H1 (cell line): ENCODE measurements around the gene MRPL27. TPM values are rescaled to one million over a fixed set of nuclear protein-coding genes. Genes with fewer than 3 reads are reported as not detected.

Source experiments
- BRCA1 ChIP-seq: IDR thresholded peaks from 2 replicates; pipeline ENCODE4 v1.6.1; 2012; ENCODE audit warnings: low read depth, low read length, improper control_type of control experiment
- CHD7 ChIP-seq: fragments of 300-600 bp; sonication (generic); IDR thresholded peaks from 2 replicates; pipeline ENCODE4 v1.7.1; 2012; ENCODE audit warnings: low read length, moderate library complexity, mild to moderate bottlenecking, inconsistent platforms; ENCODE audit not compliant: insufficient replicate concordance
- KDM4A ChIP-seq: IDR thresholded peaks from one replicate; pipeline ENCODE4 v1.7.1; 2012; ENCODE audit warnings: low read depth, mild to moderate bottlenecking, moderate library complexity, low read length, inconsistent platforms; ENCODE audit not compliant: severe bottlenecking
- MAX ChIP-seq: IDR thresholded peaks from 2 replicates; pipeline ENCODE4 v1.6.1; 2012; ENCODE audit warnings: inconsistent platforms
- RFX5 ChIP-seq: IDR thresholded peaks from 2 replicates; pipeline ENCODE4 v1.6.1; 2011; ENCODE audit warnings: low read depth, low read length, improper control_type of control experiment, borderline replicate concordance
- RXRA ChIP-seq: IDR thresholded peaks from 2 replicates; pipeline ENCODE4 v1.6.1; 2011; ENCODE audit warnings: low read depth, mild to moderate bottlenecking, low read length, moderate library complexity; ENCODE audit not compliant: insufficient read depth
- SAP30 ChIP-seq: fragments of 300-600 bp; sonication (generic); IDR thresholded peaks from 2 replicates; pipeline ENCODE4 v1.7.1; 2012; ENCODE audit warnings: low read length, moderate library complexity, mild to moderate bottlenecking, inconsistent platforms; ENCODE audit not compliant: insufficient read depth, insufficient replicate concordance
- SP2 ChIP-seq: IDR thresholded peaks from 2 replicates; pipeline ENCODE4 v1.6.1; 2012; ENCODE audit warnings: mild to moderate bottlenecking, low read length, inconsistent platforms
- SRF ChIP-seq: IDR thresholded peaks from 2 replicates; pipeline ENCODE4 v1.6.1; 2011; ENCODE audit warnings: mild to moderate bottlenecking, low read depth, low read length, moderate library complexity
- SUZ12 ChIP-seq: fragments of 200-600 bp; sonication (generic); IDR thresholded peaks from 2 replicates; pipeline ENCODE4 v1.6.1; 2012; ENCODE audit warnings: mild to moderate bottlenecking, inconsistent platforms, low read length, moderate library complexity, mixed read lengths
- polyA plus RNA-seq, 7 experiments: library from polyadenylated mRNA; depleted of rRNA in 3 of 7; stranded (reverse) in 5 of 7; unstranded in 2 of 7; fragments of >200 nt in 5 of 7; fragments of 200-250 nt in 2 of 7; gene quantifications; 1 replicate in 5 of 7; 2 replicates in 1 of 7; 4 replicates in 1 of 7; pipeline versions ENCODE4 v1.2.1 to v1.2.3, GENCODE V29; 2011 to 2013; ENCODE audit warnings: missing spikeins in 2 of 7, mixed read lengths in 2 of 7
- total RNA-seq: library from RNA; stranded (reverse); fragmentation: NEBNext Ultra II Directional; extraction: Animal tissue kit (Norgen Biotek cat#: 25700); gene quantifications from 2 replicates; pipeline ENCODE4 v1.2.1, GENCODE V29; 2021

Gene MRPL27
- total and polyA plus RNA-seq, 2 of the 8 experiments (the other 6 are each of a cell fraction or from before 2014, with no cell fraction given), result 75.6 to 135 TPM

GRCh38 chr17:50397111-50397918 is 24.3 kb upstream of the MRPL27 start, which contains the start of gene LRRC59 (continued):
- no peak for TF ChIP-seq CHD7
- TF ChIP-seq SUZ12, result no peak
- no peak for TF ChIP-seq RXRA
- peak; percentile 89 for TF ChIP-seq KDM4A
- no peak for TF ChIP-seq BRCA1
- TF ChIP-seq SRF, result peak; percentile 46; the same call in 1 of the 2 replicates
- no peak for TF ChIP-seq RFX5
- peak; percentile 93 for TF ChIP-seq MAX
- peak; percentile 88 for TF ChIP-seq SP2
- no peak for TF ChIP-seq SAP30
